Coronary artery (tissue), 2 donors: Measurements from ENCODE around the gene NMNAT1.

Source experiments
- DNase-seq: peaks from one replicate; pipeline ENCODE4 v3.0.0-alpha.2; 2017; ENCODE audit warnings: low spot score
- H3K27ac ChIP-seq, 2 donors: fragments of 200-600 bp; sonication (generic); one replicate each; pipeline ENCODE4 v1.5.1; 2016 to 2019
- H3K4me3 ChIP-seq: fragments of 200-600 bp; sonication (generic); 2 replicates; pipeline ENCODE4 v1.5.1; 2016; ENCODE audit warnings: mild to moderate bottlenecking, moderate library complexity
- CTCF ChIP-seq: fragments of 200-600 bp; sonication (generic); IDR thresholded peaks from one replicate; pipeline ENCODE4 v1.5.1; 2019; ENCODE audit warnings: antibody characterized with exemption

The NMNAT1 gene

GRCh38 chr1:9942939-9943788, at the start of gene NMNAT1, which contains the start of gene LZIC:
Gene NMNAT1 (plus strand): TSS chr1:9943475. CDS start chr1:9972074, 28,599 bp downstream.
Gene LZIC (minus strand): TSS chr1:9943391. CDS start chr1:9936619, 6,772 bp downstream.
- TF ChIP-seq CTCF = no peak
- Histone ChIP-seq H3K4me3 (peak within 1 kb of the TSS; percentile 90), H3K27ac (peak within 1 kb of the TSS; percentile 81 to 89)
- DNase-seq = peak; percentile 94

- no peak for DNase-seq
- no peak overlapping the region for H3K27ac ChIP-seq
- no peak overlapping the region for H3K4me3 ChIP-seq
- TF ChIP-seq CTCF = no peak
These were observed 49.2 kb upstream of the NMNAT1 start for GRCh38 chr1:9894115-9894514.

GRCh38 chr1:9900142-9901043, 42.9 kb upstream of the NMNAT1 start:
- Histone ChIP-seq H3K4me3 (peak overlapping the region; percentile 58), H3K27ac (peak overlapping the region; percentile 33 to 84)
- TF ChIP-seq CTCF = no peak
- no peak for DNase-seq

GRCh38 chr1:9901148-9902059, 41.9 kb upstream of the NMNAT1 start:
- TF ChIP-seq CTCF = no peak
- no peak overlapping the region for H3K4me3 ChIP-seq
- DNase-seq = no peak
- peak overlapping the region; percentile 33 to 84 for H3K27ac ChIP-seq

GRCh38 chr1:9902060-9902452, 41.2 kb upstream of the NMNAT1 start:
- H3K27ac ChIP-seq = no peak overlapping the region
- no peak overlapping the region for H3K4me3 ChIP-seq
- DNase-seq = no peak
- no peak for TF ChIP-seq CTCF

GRCh38 chr1:9903801-9904527, 39.3 kb upstream of the NMNAT1 start:
- TF ChIP-seq CTCF = no peak
- H3K27ac ChIP-seq = no peak overlapping the region

More at GRCh38 chr1:9903801-9904527, 39.3 kb upstream of the NMNAT1 start:
- DNase-seq = no peak
- H3K4me3 ChIP-seq = no peak overlapping the region
